Nephron progenitor cell (in vitro differentiated cells): ENCODE measurements around the gene INMT.

ENCODE experiments used
- DNase-seq: peaks from one replicate; pipeline ENCODE4 v3.0.0; 2021
- H3K27ac Mint-ChIP-seq: 2 replicates; pipeline ENCODE4 v1.8.0; 2021; ENCODE audit warnings: mild to moderate bottlenecking, moderate library complexity, mixed read lengths
- H3K27me3 Mint-ChIP-seq: 2 replicates; pipeline ENCODE4 v1.8.0; 2021; ENCODE audit warnings: mild to moderate bottlenecking, low read depth, mixed read lengths; ENCODE audit not compliant: poor library complexity
- H3K36me3 Mint-ChIP-seq: 2 replicates; pipeline ENCODE4 v1.8.0; 2021; ENCODE audit warnings: low read depth, mixed read lengths
- H3K4me1 Mint-ChIP-seq: 2 replicates; pipeline ENCODE4 v1.8.0; 2021; ENCODE audit warnings: mixed read lengths
- H3K4me3 Mint-ChIP-seq: 2 replicates; pipeline ENCODE4 v1.8.0; 2021; ENCODE audit warnings: mild to moderate bottlenecking, moderate library complexity, mixed read lengths
- H3K9me3 Mint-ChIP-seq: 2 replicates; pipeline ENCODE4 v1.8.0; 2021; ENCODE audit warnings: mild to moderate bottlenecking, moderate library complexity, mixed read lengths
- CTCF ChIP-seq: fragments of 200-600 bp; sonication (generic); IDR thresholded peaks from 2 replicates; pipeline ENCODE4 v1.5.0; 2021; ENCODE audit warnings: antibody characterized with exemption

Gene INMT

GRCh38 chr7:30805081-30805691 is 53.3 kb downstream of the INMT start:
- Mint-ChIP-seq H3K27ac (no peak overlapping the region), H3K36me3 (peaks cover 63% of the 10 kb centered on the region), H3K4me3 (no peak overlapping the region), H3K9me3 (peaks cover 19% of the 10 kb centered on the region), H3K4me1 (peaks cover 6% of the 10 kb centered on the region), H3K27me3 (no peaks in the 10 kb centered on the region)
- DNase-seq, result no peak
- TF ChIP-seq CTCF, result no peak

- DNase-seq, result no peak
- Mint-ChIP-seq H3K36me3 (peaks cover 66% of the 10 kb centered on the region), H3K9me3 (peaks cover 19% of the 10 kb centered on the region), H3K27ac (no peak overlapping the region), H3K4me3 (no peak overlapping the region), H3K27me3 (no peaks in the 10 kb centered on the region), H3K4me1 (no peaks in the 10 kb centered on the region)
- no peak for TF ChIP-seq CTCF
Observed at GRCh38 chr7:30805931-30806330, 54.0 kb downstream of the INMT start.
